Heart left ventricle (tissue), 13 donors: ENCODE measurements around the gene TMEM269.

ENCODE experiments used
- POLR2A ChIP-seq, 2 donors: fragments of 450-650 bp; IDR thresholded peaks; one replicate each; pipeline ENCODE4 v1.6.1; 2017; ENCODE audit warnings: antibody characterized with exemption in 2 of 2, mild to moderate bottlenecking in 2 of 2, moderate library complexity in 2 of 2
- TF ChIP-seq, protein P1 (sequence below), 12 donors: fragments of 200-600 bp; sonication (generic) in 4 of 12; IDR thresholded peaks; one replicate each; pipeline versions ENCODE4 v1.5.0 to v1.8.0; 2018 to 2022; ENCODE audit warnings: antibody characterized with exemption in 12 of 12, mild to moderate bottlenecking in 5 of 12
- donor health status: ischemic (EF 13 %, LVEDD 7.1; RV severe dilation, severe dysfunction).
- donor health status: DM: no; HTN: yes; CAD: no.
- donor health status: DM: no; HTN: no; CAD: no.
- donor health status: ischemic (EF 25% LVEDD 6.9; RV normal size, moderate dysfunction).
- donor health status: ischemic (EF 25% LVEDD 5.7; RV mildly dilated, moderate dysfunction).
- donor health status: ischemic (EF 35%, LVEDD 5.7; RV mildly dilated, moderate dysfunction).
- donor health status: nonischemic (EF 11% LVEDD 7.7; RV severe dilation, severe dysfunction).
- donor health status: DM: yes; HTN: yes; CAD: no.
- donor health status: PGD.
- donor health status: ischemic (EF 29% LVEDD 5.4; RV normal size, mild dysfunction).
- donor health status: nonischemic (EF 23%, LVEDD 6.1; RV moderate dilation, normal function).

DNA sequence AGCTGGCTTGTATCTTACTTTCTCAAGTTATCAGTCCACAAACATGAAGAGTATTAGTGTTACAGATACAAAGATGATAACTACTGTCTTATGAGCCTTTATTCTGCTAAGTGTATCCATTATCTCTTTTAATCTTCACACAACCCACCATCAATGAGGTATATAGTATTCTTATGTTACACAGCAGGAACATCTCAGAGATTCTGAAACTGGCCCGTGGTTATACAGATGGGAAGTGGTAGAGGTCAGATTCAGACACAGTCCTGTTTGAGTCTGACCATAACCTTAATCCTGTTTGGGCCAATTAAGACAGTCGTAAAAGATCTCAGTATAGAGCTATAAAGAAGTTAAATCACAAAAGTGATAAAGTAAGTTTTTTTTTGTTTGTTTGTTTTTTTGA lies 5.1 kb upstream of the TMEM269 start:
- TF ChIP-seq, protein P1, sequence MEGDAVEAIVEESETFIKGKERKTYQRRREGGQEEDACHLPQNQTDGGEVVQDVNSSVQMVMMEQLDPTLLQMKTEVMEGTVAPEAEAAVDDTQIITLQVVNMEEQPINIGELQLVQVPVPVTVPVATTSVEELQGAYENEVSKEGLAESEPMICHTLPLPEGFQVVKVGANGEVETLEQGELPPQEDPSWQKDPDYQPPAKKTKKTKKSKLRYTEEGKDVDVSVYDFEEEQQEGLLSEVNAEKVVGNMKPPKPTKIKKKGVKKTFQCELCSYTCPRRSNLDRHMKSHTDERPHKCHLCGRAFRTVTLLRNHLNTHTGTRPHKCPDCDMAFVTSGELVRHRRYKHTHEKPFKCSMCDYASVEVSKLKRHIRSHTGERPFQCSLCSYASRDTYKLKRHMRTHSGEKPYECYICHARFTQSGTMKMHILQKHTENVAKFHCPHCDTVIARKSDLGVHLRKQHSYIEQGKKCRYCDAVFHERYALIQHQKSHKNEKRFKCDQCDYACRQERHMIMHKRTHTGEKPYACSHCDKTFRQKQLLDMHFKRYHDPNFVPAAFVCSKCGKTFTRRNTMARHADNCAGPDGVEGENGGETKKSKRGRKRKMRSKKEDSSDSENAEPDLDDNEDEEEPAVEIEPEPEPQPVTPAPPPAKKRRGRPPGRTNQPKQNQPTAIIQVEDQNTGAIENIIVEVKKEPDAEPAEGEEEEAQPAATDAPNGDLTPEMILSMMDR (IDR thresholded peaks at IDR 0.05) = no peak
- no peak for TF ChIP-seq POLR2A (IDR thresholded peaks at IDR 0.05)
